Activated T-cell treated with anti-CD3 and anti-CD28 coated beads, Interleukin-2, amount 50 U/mL, for 1 hour (primary cell): ENCODE results near the gene LRRC4C.
"Not testable (repeated sequence)": the region's sequence is repeated elsewhere in the genome, so short reads cannot be mapped to it uniquely, and the experiment has no call there.

Experiments
- DNase-seq: peaks from one replicate; pipeline ENCODE4 v3.0.0-alpha.2; 2020

LRRC4C gene

DNA sequence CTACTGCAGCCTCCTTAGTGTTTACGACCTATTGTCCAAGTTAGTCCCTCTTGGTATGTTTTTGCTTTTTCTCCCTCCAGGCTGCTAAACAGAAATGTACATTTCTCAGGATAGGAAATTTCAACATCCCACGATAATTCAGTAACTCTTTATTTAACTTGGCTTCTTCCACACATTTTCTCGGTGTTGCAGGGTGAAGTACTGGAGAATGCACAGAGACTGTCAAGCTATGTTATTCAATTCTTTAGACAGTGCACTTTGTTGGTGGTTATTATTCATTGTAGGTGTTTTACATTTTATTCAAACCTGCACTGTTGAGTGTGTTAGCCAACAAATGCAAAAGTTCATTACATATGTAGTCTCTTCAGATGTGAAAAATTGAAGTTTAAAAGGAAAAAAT, 839.8 kb downstream of the LRRC4C start:
- DNase-seq, result no peak

DNA sequence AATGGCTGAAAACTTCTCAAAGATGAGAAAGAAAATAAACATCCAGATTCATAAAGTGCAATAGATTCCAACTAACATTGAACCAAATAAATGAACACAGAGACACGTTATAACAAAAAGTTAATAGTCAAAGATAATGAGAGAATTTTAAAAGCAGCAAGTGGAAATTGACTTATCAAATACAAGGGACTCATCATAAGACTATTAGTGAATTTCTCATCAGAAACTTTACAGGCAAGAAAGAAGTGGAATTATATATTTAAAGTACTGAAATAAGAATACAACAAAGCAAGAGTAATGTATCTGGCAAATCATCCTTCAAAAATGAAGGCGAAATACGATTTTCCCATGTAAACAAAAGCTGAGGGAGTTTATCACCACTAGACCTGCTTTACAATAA, 852.7 kb downstream of the LRRC4C start:
- DNase-seq, result no peak

DNA sequence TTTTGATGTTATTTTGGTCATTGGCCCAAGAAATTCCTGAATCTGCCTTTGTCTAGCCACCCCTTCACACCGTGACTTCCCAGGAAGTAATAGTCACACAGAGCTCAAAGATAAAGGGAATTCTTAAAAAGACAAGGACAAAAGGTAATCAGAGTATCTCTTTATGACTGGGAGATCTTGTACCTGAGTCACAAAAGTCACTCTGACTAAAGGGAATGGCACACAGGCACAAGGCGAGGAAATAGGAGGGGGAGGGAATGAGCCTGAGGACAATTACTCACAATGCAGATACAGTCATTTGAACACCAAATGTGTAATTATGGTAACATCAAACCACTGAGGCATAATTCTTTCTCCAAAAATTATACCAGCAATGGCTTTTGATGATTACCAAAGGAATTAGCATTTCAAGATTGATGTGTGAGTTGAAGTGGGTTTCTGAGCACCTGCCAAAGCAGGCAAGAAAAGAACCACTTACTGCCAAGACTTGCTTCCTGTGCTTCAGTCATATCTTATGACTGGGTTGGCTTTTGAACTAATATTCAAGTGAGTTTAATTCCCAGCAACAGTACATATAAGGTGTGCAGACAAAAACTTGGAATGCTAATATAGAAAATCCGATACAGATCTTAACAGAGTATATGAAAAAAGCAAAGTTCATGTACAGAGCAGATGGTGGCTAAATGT, 856.4 kb downstream of the LRRC4C start:
- DNase-seq, result no peak

DNA sequence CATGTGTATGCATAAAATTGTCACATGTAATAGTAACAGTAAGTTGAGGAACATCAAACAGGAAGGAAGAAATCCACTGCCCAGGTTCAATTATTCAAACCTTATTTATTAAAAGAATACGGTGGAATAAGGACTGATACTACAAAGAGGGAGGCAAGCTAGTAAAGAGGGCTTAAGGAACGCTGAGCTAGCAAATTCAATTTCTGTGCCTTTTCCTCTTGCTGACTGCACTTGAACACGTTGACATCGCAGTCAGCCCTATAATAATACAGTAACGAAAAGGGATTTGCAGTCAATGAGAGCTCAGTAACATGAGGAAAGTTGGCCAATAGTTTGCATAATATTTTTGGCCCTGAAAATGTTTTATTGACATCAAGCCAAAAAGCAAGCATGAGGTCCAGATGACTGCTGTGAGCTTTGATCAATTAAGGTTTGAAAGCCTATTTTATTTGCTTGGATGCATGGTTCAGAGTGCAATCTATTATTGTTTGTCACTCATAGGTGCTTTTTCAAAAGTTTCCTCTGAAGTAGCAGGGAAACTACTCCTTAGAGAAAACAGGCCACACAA, 861.8 kb downstream of the LRRC4C start:
- DNase-seq, result no peak

DNA sequence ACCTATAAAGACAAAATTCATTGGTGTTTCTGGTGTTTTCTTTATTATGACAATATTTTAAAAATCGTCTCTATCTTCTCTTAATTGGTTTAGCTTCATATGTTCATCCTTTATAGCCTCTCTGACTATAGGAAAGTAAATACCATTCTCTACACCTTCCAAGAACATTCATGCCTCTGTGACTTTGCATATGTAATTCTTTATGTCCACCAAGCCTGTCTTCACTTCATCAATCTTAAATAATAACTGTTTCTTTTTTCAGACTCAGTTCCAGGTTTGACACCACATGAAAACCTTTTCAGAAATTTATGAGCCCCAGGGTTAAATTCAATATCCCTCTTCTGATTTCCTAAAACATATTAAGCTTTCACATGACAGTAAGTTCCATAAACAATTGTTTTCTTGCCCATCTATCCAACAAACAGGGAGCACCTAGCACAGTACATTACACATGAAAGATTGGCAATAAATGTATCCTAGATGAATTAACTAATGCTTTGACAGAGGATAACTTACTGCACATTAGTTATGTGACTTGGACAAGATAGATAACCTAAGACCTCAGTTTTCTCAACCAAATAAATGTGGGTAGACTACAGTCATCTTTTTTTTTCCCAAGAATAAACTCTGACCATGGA, 886.1 kb downstream of the LRRC4C start:
- no peak for DNase-seq

DNA sequence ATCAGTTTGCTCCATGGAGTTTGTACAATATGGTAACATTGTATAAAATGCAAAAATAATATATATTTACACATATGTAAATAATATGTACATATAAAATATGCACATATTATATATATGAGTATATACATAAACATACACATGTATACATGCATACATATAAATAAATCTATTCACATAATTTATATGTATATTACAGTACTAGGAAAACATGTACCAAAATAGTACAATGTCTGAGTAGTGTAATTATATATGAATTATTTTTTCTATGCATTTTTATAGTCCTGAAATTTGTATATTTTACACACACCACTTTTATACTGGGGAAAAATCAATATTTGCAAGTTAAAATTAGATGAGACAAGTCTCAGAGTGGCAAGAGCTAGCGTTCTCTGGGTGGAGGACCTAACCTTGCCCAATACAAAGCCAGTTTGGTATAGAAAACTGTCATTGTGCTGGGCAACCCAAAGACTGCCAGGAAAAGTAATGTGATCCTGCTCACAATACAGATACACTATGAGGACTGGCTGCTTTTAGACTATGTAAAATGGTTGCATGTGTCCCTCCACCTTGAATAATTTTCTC, 889.4 kb downstream of the LRRC4C start:
- no peak for DNase-seq

DNA sequence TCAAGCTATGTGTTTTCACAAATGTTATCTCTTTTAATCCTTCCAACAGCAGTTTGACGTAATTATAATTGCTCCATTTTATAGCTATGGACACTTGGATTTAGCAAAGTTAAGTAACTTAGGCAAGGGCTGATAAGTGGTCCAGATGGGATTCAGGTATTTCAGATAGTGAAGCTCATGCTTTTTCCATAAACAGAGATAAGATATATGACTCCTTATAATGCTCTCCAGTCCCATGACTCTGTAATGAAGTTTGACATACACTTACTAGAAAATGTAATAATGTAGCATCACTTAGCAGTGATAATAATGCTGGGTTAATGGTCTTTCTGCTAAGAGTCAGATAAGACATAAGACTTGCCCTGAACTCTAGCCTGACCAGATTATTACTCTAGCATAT, 892.1 kb downstream of the LRRC4C start:
- DNase-seq, result no peak

DNA sequence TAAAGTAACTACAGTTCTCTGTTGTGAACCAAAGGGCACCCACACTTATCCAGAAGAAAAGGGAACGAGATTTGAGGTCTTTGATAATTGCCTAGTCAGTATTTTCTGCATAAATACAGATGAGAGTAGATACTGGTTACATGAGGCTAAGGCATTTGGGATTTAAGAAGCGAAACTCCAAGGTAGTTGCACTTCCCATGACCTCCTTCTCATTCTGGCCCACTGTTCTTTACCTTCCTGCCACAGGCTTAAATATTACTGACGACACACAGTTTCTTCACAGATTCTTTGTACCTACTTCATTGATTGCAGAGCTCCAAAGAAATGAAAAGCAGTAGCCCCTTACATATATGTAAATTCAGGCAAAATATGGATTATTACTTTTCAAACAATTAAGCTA, 915.3 kb downstream of the LRRC4C start:
- DNase-seq, result no peak

DNA sequence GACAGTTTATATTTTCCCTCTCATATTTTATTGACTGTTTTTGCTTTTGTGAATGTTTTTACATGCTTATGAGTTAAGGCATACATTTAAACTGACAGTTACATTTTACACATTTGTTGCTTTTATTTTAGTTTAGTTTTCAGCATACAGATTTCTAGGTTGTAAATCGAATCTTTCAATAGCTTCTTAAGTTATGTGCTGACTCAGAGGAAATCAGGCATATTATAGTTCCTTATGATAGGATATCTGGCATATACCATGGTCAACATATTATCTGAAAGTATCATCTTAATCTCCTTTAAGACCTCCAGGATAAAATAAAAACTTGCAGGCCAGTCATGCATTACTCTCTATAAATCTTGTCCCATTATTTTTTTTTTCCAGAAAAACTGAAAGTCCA, 916.6 kb downstream of the LRRC4C start:
- no peak for DNase-seq

DNA sequence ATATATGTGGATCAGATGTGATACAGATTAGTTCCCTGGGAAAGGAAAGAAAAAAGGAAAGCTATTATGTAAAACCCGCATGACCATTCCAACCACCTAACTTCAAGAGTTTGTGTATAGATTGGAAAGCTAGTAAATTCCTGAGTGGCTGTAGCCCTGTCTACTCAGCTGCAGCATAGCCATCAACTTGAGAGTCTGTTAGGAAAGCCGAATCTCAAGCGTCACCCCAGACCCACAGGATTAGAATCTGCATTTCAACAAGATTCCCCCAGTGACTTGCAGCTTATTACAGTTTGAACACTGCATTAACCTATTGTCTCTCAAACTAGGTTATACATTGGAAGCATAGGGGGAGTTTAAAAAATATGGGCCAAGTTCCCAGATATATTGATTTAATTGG, 921.7 kb downstream of the LRRC4C start:
- DNase-seq, result no peak

DNA sequence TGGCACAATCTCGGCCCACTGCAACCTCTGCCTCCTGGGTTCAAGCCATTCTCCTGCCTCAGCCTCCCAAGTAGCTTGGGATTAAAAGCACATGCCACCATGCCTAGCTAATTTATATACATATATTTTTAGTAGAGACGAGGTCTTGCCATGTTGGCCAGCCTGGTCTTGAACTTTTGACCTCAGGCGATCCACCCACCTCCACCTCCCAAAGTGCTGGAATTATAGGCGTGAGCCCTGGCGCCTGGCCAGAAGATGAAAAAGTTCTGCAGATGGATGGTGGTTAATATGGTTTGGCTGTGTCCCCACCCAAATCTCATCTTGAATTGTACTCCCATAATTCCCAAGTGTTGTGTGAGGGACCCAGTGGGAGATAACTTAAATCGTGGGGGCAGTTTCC, 937.4 kb downstream of the LRRC4C start:
- DNase-seq, result not testable (repeated sequence)

DNA sequence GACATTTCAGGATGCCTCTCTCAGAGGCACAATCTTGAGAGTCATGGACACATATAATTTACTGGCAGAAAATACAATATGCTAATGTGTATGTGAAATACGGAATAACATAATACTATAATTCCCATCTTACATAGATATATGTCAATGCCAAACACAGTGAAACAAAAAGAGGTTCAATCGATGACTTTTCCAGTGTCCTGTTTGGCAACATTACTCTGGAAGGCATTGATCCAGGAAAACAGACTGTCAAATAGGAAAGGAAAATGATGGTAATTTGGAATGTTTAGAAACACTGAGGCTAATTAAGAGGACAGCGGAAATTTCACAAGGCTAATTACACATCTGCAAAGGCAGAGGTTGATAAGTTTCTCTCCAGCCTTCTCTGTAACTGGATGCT, 942.3 kb downstream of the LRRC4C start:
- DNase-seq, result no peak

DNA sequence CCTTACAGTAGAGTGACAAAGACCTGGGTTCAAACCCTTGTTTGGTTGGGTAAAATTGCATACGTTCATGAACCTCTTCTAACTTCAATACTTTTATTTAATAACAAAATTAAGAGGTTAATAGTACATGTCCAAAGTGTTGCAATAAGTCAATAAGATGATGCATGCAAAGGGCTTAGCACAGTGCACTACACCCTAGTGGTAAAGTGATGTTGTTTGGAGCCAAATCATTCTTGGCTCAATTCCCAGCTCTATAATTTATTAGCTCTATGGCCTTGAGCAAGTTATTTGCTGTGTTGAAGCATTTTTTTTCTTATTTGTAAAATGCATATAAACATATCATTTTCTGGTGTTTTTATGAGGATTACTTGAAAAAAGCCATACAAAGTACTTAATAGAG, 945.3 kb downstream of the LRRC4C start:
- no peak for DNase-seq

DNA sequence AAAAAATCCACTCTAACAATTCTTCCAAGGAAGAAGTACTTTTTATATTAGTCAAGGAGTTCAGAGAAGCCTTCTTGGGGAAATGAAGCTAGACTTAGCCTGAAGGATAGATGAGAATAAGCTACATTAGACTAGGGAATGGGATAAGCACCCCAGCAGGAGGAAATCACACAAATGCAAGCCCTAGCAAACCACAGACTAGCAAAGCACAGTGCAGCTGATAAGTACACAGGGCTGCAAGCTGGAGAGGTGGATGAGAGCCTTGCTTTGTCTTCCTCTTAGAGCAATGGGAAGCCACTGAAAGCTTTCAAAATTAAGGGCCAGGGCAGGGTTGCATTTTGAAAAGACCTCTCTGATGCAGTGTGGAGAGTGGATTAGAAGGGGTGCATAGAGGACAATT, 946.2 kb downstream of the LRRC4C start:
- DNase-seq, result no peak

DNA sequence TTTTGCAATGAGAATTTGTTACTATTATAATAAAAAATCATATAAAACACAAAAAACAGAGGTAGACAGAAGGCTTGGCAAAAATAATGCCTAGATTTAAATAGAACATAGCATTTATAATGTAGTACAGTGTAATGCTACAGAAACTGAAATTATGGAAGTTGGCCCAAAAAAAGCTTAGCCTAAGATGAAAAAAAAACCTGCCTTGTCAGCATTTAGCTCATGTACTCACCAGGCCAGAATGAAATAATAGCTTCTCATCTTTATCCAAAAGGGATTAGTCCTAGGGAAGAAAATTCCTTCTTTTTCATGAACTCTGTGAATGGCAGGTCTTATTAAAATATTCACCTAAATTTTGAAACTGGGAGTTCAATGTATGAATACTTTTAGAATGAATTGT, 951.1 kb downstream of the LRRC4C start:
- no peak for DNase-seq

DNA sequence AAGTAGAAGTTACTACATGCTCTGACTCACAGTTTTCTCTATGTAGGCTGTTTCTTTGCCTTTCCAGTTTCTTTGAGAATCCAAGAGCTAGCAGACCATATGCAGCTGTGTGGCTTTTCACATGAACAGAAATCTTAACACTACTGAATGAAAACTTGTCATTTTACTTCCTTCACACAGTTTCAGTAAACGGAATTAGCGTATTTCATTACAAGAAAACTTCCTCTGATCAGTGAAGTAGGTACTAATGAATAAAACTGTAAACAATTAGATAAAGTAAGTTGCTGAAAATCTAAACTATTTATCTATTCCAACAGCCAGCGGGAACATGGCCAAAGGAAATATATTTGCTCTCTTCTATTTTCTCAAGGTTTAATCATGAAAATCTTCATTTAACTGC, 953.2 kb downstream of the LRRC4C start:
- DNase-seq, result no peak

DNA sequence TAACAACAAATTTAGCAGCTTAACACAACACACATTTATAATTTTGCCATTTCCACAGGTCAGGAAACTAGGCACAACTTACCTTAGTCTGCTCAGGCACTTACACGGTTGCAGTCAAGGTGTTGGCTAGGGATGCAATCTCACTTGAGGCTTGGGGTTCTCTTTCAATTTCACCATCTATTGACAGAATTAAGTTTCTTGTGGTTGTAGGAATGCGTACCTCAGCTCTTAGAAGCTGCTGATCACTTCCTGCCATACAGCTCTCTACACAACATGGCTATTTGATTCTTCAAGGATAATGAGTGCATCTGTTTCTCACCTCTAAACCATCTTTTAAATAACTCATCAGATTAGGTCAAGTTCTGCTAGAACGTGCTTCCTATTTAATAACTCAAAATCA, 968.1 kb downstream of the LRRC4C start:
- DNase-seq, result no peak

DNA sequence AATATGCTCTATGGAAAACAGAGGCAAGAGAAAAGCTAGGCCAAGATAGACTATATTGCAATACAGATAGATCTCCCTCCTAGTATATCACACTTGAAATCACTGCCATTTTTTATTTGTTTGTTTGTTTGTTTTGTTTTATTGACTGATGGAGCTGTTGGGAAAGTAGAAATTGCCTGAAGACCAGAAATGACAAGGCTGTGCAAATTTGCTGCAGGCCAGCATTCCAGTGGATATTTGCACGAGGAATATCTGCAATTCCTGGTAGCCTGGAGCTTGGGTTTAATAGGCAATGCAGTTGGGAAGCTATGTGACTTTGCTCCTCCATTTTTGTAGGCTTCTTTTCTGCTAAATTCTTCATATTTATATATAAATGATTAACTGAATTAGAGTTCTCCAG, 991.7 kb downstream of the LRRC4C start:
- DNase-seq, result no peak

DNA sequence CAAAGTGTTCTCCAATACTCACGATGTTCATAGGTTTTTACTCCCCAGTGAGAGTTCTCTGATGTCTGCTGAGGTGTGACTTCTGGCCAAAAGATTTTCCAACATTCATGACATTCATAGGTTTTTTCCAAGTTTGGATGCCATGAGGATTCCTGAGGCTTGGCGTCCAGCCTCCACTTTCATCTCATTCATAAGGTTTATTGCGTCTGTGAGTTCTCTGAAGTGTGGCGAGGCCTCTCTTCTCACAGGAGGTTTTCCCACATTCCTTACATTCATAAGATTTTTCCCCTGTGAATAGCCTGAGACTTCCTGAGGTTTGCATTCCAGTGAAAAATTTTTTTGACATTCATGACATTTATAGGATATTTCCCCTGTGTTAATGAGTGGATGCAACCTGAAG, 1014.1 kb downstream of the LRRC4C start:
- DNase-seq, result no peak

DNA sequence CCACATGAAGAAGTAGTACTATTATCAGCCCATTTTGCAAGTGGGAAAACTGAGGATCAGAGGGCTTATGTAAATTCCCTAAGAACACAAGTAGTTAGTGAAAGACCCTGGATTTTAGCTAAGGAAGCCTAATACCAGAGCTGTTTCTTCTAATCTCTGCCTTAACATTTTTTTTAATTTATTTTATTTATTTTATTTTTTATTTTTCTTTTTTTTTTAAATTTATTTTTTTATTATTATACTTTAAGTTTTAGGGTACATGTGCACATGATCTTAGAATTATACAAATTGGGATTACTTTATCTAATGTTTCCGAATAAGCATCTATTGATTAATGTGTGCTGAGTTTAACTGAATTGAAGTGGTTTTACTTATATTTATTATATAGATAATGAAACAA, 1015.3 kb downstream of the LRRC4C start:
- DNase-seq, result no peak

DNA sequence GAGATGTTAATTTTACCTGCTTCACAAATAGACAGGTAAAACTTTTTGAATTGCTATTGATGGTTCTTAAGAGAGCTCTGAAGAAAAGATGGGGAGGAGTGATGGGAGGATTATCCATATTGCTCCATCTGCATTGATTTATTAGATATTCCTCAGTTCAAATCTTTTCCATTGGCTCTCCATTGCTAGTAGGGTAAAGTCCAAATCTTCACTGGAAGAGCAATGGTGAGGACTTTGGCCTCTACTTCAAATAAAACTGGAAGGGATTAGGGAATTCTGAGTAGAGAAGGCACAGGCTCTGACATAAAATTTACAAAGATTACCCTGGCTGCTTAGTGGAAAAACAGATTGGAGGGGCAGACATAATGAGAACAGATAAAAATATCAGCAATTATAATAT, 1024.1 kb downstream of the LRRC4C start:
- no peak for DNase-seq

DNA sequence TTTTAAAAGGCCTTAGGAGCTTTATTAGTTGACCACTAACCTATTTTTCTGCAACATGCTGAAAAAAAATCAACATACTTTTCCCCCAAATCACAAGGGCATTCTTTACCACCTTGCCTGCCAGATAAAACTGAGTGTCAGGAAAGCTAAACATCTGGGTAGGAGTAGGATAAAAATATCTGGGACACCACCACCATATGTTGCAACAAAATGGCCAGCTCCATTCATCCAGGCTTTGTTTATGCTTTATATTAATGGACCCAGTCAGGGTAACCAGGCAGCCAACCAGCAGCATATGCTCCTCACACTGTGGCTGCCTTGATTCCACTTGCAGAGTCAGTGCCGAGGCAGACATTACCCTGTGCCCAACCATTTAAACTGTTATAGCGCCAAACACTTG, 1024.5 kb downstream of the LRRC4C start:
- no peak for DNase-seq

DNA sequence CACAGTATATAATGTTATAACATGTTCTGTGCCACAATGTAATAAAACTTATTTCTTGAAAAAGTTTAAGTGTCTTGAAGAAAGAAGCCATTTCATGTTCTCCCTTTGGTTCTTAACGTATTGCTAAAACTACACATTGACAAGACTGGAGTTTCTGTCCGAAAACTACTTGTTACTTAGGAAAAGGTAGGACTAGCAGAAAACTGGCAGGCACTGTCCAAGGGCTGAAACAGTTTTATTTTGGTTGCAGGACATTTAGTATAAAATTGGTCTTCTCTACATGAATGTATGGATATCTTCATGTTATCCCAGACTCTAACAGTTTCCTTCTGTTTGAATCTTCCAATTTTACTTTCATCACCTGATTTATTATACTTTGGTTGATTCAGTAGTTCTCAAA, 1027.1 kb downstream of the LRRC4C start:
- no peak for DNase-seq

DNA sequence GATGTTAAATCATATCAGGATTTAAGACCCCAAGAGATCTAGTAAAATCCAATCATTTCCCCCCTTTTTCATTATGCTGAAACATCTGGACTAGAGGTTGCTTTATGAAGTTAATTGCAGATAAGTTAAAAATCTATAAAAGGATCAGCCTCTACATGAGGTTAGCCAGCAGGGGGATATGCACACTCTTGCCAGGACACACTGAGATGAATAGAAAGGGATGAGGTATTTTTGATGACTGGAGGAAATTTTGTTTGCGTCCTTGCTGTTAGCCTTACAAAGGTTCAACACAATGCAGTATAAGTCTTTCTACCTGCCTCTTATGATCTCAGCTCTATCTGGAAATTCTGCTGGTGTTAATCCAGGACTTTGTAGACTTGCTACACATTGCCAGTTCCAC, 1034.3 kb downstream of the LRRC4C start:
- no peak for DNase-seq
